Calu3 (cell line): ENCODE data around the gene KCNA3. TPM values are rescaled to one million over a fixed set of nuclear protein-coding genes. Genes with fewer than 3 reads are reported as not detected.

Source experiments
- BruUV-seq: library from RNA; stranded (reverse); fragments of 400-500 nt; replicated peaks from 2 replicates; lab custom pipeline; 2021; lab: Mats Ljungman, UMichigan
- CTCF ChIA-PET: fragments of 300-600 bp; sonication (Branson Sonifier 250); formaldehyde crosslinking; loops from one replicate; lab custom pipeline; 2022; ENCODE audit warnings: antibody characterized with exemption; lab: Charles Lee
- DNase-seq: peaks from one replicate; pipeline ENCODE4 v3.0.0; 2022
- H3K27ac Mint-ChIP-seq: one replicate; pipeline ENCODE4 v1.8.0; 2022; ENCODE audit warnings: mixed read lengths; ENCODE audit not compliant: unreplicated experiment
- H3K27me3 Mint-ChIP-seq: one replicate; pipeline ENCODE4 v1.8.0; 2022; ENCODE audit warnings: mixed read lengths; ENCODE audit not compliant: unreplicated experiment
- H3K36me3 Mint-ChIP-seq: one replicate; pipeline ENCODE4 v1.8.0; 2022; ENCODE audit warnings: mild to moderate bottlenecking, moderate library complexity, mixed read lengths; ENCODE audit not compliant: insufficient read depth, unreplicated experiment
- H3K4me1 Mint-ChIP-seq: one replicate; pipeline ENCODE4 v1.8.0; 2022; ENCODE audit warnings: mild to moderate bottlenecking, low read depth, mixed read lengths; ENCODE audit not compliant: unreplicated experiment
- H3K4me3 Mint-ChIP-seq: one replicate; pipeline ENCODE4 v1.8.0; 2022; ENCODE audit warnings: mild to moderate bottlenecking, low read depth, moderate library complexity, mixed read lengths; ENCODE audit not compliant: unreplicated experiment
- H3K9me3 Mint-ChIP-seq: one replicate; pipeline ENCODE4 v1.8.0; 2022; ENCODE audit warnings: low read depth, mixed read lengths; ENCODE audit not compliant: unreplicated experiment
- intact Hi-C: fragments of 100-400 bp; cut with micrococcal nuclease; formaldehyde crosslinking; loops from one replicate; pipeline ENCODE4 v1.10.0; 2022; ENCODE audit not compliant: unreplicated experiment
- total RNA-seq: library from RNA; stranded (reverse); gene quantifications from 2 replicates; pipeline ENCODE4 v1.2.3, GENCODE V29; 2022
- TF ChIP-seq, protein P1 (sequence below): fragments of 200-600 bp; IDR thresholded peaks from one replicate; pipeline ENCODE4 v1.8.0; 2022; ENCODE audit warnings: antibody characterized with exemption; ENCODE audit not compliant: unreplicated experiment

KCNA3 gene
- total RNA-seq, 1 experiment from 2014 or later, result not detected

DNA sequence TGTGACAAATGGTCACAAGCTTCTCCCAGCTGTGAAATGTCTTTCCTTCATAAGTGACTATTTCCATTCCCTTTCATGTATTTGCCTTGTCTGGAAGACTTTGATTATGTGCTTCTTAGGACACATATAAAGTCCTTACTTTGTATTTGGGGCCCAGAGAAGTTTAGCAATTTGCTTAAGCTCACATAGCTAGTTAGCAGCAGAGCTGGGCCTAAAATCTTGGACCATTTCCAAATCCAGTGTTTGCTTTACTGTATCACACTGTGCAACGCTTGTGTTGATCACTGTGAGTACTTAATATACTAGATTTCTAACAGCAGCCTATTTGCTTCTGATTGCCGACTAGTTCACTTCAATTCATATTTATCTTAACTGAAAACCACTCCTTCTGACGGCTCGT lies 2.2 kb upstream of the KCNA3 start:
- no peak overlapping the region for H3K4me3 Mint-ChIP-seq
- TF ChIP-seq, protein P1, sequence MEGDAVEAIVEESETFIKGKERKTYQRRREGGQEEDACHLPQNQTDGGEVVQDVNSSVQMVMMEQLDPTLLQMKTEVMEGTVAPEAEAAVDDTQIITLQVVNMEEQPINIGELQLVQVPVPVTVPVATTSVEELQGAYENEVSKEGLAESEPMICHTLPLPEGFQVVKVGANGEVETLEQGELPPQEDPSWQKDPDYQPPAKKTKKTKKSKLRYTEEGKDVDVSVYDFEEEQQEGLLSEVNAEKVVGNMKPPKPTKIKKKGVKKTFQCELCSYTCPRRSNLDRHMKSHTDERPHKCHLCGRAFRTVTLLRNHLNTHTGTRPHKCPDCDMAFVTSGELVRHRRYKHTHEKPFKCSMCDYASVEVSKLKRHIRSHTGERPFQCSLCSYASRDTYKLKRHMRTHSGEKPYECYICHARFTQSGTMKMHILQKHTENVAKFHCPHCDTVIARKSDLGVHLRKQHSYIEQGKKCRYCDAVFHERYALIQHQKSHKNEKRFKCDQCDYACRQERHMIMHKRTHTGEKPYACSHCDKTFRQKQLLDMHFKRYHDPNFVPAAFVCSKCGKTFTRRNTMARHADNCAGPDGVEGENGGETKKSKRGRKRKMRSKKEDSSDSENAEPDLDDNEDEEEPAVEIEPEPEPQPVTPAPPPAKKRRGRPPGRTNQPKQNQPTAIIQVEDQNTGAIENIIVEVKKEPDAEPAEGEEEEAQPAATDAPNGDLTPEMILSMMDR, result no peak
- no peaks in the 10 kb centered on the region for H3K36me3 Mint-ChIP-seq
- intact Hi-C loops, result no loop called here
- no peak for DNase-seq
- no peaks in the 10 kb centered on the region for H3K9me3 Mint-ChIP-seq
- no peak overlapping the region for H3K27ac Mint-ChIP-seq
- no TSS peak for BruUV-seq
- peaks cover 53% of the 10 kb centered on the region for H3K27me3 Mint-ChIP-seq
- no peaks in the 10 kb centered on the region for H3K4me1 Mint-ChIP-seq
- CTCF ChIA-PET, result no interaction called here

DNA sequence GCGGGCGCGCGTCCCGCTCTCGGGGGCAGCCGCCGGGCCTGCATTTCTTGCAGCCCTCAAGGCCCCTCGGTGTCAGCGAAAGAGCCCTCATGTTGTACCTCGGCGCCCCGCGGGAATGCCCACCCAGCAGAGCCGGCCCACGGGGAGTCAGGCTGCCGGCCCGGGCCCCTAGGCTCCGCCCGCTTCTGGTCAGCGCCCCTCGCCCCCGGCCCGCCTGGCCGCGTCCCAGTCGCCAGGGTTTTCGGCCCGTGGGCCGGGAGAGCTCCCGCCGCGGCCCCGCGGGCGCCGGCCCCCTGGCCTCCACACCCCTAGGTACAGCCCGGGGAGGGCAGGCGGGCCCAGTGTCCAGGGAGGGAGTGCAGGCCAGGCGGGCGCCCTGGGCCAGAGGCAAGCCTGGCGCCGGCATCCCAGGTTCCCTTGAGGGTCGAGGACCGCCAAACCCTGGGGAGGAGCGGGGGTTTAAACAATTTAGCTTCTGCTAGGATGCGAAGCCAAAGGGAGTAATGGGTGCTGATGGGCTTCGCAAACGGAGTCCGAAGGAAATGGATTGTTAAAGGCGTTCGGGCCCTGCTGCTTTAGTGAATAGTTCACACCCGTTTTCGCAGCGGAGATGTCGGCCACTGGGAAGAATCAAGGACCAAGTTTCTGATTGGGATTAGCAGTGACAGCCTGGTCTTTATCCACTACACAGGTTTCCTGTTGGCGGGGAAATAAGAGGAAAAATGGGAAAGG lies 486 bp upstream of the KCNA3 start:
- TF ChIP-seq, protein P1, result no peak
- H3K36me3 Mint-ChIP-seq, result no peaks in the 10 kb centered on the region
- no peaks in the 10 kb centered on the region for H3K9me3 Mint-ChIP-seq
- H3K4me3 Mint-ChIP-seq, result no peak overlapping the region
- CTCF ChIA-PET, result no interaction called here
- peaks cover 43% of the 10 kb centered on the region for H3K27me3 Mint-ChIP-seq
- intact Hi-C loops, result no loop called here
- no peak for DNase-seq
- BruUV-seq, result no TSS peak
- no peaks in the 10 kb centered on the region for H3K4me1 Mint-ChIP-seq
- no peak overlapping the region for H3K27ac Mint-ChIP-seq

DNA sequence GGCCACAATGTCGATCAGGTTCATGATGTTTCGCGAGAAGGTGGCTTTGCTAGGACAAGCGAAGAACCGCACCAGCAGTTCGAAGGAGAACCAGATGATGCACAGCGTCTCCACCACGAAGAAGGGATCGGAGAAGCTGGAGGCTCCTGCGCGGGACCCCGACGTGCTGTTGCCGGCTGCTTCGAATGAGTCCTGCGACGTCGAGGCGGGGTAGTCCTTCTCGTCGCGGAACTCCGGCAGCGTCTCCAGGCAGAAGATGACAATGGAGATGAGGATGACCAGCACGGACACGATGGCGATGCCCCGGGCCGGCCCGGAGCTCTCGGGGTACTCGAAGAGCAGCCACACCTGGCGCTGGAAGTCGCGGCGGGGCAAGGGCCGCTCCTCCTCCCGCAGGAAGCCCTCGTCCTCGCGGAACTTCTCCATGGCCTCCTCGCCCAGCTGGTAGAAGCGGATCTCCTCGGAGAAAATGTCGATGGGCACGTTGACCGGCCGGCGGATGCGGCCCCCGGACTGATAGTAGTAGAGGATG lies 869 bp downstream of the KCNA3 start:
- Mint-ChIP-seq H3K4me3 (no peak overlapping the region), H3K36me3 (no peaks in the 10 kb centered on the region), H3K4me1 (no peaks in the 10 kb centered on the region), H3K27ac (no peak overlapping the region), H3K9me3 (no peaks in the 10 kb centered on the region), H3K27me3 (peaks cover 30% of the 10 kb centered on the region)
- intact Hi-C loops, result no loop called here
- no peak for DNase-seq
- BruUV-seq, result no TSS peak
- TF ChIP-seq, protein P1, result no peak
- CTCF ChIA-PET, result no interaction called here

DNA sequence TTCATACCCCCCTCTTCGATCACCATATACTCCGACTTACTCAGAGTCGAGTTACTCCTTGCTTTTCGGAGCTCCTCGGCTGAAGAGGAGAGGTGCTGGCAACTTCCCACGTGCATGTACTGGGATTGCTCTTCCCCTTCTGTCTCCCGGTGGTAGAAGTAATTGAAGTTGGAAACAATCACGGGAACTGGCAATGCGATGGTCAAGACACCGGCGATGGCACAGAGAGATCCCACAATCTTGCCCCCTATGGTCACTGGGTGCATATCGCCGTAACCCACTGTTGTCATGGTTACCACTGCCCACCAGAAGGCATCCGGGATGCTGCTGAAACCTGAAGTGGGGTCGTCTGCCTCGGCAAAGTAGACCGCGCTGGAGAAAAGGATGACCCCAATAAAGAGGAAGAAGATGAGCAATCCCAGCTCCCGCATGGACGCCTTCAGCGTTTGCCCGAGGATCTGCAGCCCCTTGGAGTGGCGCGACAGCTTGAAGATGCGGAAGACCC lies 1.5 kb downstream of the KCNA3 start:
- peaks cover 29% of the 10 kb centered on the region for H3K27me3 Mint-ChIP-seq

More for the DNA sequence above, 1.5 kb downstream of the KCNA3 start:
- H3K27ac Mint-ChIP-seq, result no peak overlapping the region
- TF ChIP-seq, protein P1, result no peak
- no peaks in the 10 kb centered on the region for H3K36me3 Mint-ChIP-seq
- H3K9me3 Mint-ChIP-seq, result no peaks in the 10 kb centered on the region
- H3K4me1 Mint-ChIP-seq, result no peaks in the 10 kb centered on the region
- intact Hi-C loops, result no loop called here
- no TSS peak for BruUV-seq
- H3K4me3 Mint-ChIP-seq, result no peak overlapping the region
- no peak for DNase-seq
- CTCF ChIA-PET, result no interaction called here
